NCI-H1694 (cell line): ENCODE measurements around the gene PDILT.

Experiments used
- DNase-seq: peaks from one replicate; lab custom pipeline; 2025; lab: John Stamatoyannopoulos, UW

PDILT gene

DNA sequence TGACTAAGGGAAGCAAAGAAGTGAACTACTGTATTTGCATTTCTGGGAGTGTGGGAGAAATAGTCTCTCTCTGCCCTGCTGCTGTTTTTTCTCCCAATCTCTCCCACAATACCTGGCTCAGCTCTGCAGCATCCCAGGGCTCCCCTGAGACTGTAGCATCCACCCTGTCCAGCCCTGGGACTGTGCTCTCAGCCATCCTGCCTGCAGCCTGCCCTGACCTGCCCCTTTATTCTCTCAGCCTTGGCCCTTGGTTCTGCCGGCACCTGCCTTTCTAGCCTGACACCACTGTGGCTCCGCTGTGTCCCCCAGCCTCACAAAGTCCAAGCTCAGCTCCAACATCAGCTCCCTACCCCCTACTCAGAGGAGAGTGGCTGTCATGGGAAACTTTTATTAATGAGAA, 1.9 kb downstream of the PDILT start:
- no peak for DNase-seq

DNA sequence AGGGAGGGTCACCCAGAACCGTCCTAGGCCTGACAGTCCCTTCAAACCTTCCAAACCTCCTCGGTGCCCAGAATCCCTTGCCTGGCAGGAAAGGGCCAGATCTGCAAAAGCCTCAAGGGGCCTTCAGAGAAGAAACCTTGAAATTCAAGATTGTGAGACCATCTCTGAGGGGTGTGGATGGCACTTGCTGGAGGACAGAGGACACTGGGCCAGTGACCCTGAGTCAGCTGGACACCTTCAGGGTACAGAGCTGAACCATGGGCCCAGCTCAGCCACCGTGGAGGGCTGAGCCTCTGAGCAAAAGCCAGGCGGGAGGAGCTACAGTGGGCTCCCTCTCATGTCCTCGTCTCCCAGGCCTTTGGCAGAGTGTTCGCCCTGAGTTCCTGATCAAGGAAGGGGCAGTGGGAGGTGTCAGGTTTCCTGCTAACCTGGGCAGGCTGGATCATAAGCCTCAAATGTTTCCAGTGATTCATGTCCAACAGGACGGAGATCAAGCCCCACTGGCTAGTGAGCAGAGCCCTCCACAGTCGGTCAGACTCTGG, 3.0 kb downstream of the PDILT start:
- no peak for DNase-seq

DNA sequence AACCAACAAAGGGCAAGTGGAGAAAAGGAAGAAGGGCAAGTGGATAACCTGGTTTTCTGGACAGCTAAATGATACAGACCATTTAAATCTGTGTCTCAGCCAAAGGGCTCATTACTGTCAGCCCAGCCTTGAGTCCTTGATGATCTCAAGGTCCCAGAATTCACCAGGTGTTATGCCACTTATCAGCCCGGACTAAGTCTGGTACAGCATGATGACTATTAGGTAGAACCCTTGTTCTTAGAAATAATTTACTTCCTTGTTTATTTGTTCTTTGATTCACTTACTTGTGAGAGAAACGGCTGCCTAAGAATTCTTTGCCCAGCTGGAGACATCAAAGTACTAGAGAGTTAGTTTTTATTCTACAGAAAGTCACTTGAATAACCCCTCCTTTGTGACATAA, 3.5 kb downstream of the PDILT start:
- DNase-seq, result no peak

DNA sequence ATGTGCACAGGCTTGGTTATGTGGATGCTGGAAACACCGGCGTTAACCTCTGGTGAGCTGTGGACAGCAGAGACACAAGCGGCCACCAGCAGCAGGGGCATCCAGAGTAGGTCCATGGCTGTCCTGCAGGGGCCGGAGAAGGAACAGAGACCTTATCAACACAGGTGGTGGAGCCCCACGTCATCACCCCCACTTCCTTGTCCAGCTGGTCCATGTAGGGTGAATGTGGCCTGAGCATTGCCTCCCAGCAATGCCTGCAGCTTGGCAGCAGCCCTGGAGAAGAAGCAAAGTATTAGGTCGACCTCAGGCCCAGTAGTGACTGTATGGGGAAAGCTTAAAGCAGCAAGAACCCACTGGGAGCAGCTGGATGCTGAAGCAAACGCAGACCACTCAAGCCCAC, 5.4 kb downstream of the PDILT start:
- no peak for DNase-seq

DNA sequence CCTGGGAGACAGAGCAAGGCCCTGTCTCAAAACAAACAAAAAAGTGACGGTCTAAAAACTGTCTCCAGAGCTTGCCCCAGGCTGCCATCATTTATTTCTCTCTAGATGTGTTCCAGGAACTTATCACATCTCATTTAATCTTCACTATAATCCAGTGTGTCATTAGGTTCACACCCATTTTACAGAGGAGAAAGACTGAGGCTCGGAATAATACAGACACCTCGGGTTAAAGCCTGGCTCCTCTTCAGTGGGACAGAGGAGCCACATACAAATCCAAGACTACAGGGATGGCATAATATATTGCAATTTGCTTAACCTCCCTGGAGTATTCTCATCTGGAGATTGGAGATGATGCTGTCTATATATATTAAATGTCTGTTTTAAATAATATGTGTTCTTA, 5.9 kb downstream of the PDILT start:
- no peak for DNase-seq

DNA sequence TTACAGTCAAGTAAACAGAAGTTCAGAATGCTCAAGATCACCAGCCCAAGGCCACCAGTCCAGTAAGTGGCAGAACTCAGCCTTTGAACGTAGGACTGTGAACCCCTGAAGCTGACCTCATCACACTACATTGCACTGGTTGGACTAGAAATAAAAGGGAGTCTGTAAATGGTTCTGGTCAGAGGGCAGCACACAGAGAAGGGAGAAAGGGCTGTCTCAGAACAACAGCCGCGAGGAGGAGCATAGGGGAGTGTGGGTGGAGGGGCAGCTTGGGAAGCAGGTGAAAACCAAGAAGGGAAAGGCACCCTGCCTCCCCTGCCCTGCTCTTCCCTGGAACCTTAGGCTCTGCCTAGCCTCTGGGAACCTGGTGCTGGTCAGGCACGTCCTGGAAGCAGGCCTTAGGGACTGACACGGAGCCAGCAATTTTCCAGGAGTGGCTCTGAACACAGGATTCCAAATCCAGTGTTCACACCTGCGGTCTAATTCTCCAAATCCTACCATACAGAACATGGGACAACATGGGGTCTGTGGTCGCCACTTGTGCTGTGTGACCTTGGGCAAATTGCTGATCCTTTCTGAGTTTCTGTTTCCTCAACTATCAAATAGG, 7.0 kb downstream of the PDILT start:
- no peak for DNase-seq

DNA sequence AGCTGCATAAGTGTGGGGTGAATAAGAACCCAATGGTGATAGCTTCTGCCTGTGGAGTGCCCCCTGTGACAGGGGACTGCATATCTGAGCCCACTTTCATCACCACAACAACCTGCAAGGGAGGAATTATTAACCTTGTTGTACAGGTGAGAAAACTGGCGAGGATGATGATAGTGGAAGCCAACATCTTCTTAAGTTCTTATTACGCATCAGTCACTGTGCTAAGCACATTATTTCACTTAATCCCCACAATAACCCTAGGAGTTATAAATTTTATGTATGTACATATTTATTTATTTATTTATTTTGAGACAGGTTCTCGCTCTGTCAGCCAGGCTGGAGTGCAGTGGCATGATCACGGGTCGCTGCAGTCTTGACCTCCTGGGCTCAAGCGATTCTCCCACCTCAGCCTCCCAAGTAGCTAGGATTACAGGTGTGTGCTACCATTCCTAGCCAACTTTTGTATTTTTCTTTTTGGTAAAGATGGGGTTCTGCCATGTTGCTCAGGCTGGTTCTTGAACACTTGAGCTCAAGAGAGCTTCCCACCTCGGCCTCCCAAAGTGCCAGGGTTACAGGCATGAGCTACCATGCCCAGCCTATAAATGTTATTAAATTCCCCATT, 7.6 kb downstream of the PDILT start:
- DNase-seq, result no peak

DNA sequence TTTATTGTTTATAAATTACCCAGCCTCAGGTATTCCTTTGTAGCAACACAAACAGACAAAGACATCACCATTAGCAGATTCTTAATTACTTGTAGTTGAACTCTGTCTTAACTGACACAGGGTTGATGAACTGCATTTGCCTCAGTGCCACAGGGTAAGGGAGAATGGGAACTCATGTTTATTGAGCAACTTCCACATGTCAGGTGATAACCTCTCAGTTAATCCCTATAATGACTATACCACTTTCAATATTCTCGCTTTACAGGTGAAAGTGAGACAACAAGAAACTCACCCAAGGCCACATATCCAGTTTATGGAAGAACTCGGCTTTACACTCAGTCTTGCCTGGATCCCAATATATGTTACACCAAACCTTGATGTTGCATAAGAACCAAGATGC, 8.6 kb downstream of the PDILT start:
- no peak for DNase-seq

DNA sequence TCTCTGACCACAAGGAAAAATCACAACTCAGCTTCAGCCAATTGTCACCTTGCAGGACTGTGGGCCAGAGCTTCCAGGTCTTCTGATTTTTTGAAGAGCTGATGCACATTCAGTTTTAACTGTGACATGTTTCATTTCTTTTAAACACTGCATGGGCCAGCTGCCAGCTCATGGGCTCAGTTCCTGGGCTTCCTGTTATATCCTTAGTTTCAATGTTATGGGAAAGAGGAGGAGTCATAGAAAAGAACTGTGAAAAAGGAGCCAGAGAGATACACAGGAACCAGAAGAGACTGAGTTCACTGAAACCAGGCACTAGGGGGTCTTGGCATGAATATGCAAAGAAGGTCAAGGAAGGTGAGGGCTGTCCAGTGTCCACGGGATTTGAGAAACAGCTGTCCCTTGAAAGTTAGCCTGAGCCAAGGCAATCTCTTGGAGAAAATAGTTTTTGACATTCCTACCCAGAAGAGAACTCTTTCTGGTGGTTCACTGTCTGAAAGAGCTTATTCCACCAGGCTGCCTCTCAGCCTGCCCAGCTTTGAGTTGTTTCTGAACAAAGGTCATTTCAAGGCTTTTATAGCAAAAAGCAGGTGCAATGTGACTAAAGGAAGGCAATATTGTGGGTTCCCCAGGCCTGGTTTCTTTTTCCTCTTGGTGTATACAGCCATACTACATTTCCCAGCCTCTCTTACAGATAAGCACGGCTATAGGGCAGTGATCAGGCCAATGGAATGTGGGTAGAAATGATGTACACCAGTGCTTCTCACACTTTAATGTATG, 10.5 kb downstream of the PDILT start:
- no peak for DNase-seq

DNA sequence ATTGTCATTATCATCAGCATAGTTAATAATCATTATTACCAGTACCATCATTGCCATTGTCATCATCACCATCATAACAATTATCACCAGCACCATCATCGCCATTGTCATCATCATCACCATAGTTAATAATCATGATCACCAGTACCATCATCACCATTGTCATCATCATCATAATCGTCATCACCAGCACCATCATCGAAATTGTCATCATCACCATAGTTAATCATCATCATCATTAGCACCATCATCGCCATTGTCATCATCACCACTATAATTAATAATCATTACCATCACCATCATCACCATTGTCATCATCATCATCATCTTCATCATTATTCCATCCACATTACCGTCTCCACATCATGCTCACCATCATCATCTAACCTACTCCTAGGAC, 13.5 kb downstream of the PDILT start:
- DNase-seq, result no peak

DNA sequence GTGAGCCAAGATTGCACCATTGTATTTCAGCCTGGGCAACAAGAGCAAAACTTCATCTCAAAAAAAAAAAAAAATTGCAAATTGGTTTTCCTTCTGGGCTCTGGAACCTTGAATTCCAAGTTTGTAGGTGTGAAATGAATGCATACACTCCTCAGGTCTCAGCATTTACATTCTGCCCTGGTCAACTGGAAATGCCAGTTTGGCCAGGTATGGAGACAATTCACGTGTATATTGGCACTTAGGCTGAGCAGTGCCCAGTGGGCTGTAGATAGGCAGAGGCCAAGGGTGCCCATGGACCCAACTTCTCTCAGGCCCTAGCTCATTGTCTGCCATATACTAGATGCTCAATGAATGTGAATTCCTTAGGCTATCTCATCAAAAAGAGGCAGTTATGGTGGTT, 15.7 kb downstream of the PDILT start:
- DNase-seq, result no peak

DNA sequence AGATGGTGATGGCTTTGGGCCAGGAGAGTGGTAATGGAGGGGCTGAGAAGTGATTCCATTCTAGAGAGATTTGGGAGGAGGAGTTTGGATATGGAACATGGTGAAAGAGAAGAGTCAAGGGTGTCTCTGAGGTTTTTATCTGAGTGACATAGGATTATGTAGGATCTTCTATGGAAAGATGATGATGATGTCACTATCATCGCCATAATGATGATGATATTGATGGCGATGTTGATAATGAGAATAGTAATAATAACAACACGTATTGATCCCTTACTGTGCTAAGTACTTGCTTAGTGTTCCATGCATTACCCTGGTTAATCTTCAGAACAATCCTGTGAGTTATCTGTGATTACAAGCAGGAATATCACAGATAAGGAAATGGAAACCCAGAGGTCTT, 16.6 kb downstream of the PDILT start:
- no peak for DNase-seq

DNA sequence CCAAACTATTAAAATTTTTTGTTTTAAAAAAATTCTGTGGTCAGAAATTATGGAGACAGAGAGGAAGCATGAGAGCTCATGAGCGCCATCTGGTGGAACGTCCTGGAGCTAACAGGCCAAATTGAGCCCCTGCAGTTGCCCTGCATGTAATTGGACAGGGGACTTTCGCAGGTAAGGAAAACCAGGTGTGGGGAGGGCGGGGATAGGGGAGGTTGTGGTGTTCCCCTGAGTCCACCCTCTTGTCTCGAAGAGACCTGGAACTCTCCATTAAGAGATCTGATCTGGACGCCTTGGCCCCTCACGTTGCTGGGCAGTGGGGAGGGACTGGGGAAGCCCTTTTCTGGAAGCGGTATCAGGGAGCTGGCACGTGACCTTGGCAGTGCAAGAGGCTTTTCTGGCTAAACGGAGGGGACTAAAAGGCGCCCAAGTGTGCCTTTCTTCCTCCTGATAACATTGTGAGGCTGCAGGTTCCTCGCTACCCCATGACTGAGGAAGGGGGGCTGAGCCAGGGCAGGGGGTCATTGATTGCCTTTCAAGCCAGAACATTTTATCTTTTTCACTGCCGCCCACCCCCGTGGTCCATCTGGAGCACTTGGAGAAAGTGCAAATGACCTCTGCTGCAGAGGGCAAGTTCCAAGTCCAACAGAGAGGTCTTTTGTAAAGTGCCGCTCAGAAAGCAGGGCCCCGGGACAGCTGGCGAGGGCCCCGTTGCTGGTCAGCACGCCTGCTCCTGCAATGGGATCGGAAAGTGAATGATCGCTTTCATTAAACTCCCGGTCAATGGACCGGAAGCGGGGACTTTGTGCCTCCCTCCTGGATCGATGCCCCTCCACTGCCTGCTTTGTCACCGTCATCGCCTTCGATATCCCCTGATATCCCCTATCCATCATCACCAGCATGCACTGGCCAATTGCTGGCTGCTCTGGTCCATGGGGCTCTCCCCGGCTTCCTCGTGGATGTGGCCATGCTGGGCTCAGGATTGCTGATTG, 18.4 kb downstream of the PDILT start:
- DNase-seq, result peak; percentile 27

DNA sequence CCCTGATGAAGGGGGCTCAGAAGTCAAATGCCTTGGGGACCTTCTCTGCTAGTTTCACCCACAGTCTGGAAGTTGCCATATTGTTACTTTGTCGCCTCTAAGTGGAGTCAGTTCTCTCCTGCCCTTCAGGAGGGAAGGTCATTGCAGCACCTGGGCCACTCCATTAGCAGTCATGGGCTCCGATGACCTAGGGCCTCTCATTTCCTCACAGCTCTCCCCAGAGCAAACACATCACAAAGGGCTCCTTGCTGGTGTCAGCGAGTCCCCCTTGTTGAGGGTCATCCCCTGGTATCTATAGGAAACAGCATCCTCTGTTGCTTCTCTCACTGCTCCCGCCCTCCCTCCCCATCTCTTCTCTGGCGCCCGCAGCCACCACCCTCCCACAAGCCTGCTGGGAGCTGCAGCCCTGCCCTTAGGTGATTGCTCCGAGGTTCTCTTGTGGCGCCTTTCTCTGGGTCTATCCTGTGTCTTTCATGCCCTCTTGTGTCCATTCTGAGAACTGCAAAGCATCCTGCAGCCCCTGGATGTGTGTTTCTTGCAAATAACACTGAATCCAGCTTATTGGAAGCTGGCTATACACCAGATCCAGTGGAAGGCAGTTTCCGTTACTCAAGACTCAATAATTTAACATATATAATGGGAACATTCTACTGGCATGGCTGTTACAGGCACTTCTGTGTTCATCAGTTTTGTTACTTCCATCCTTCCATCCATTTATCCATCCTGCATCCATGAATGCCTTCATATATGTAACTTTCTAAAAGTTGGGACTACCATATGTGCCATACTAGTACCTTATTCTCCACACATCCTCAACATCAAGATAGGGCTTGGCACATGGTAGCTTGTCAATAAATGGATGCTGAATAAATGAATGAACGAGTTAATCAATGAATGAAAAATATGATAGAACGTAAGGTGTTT, 21.2 kb downstream of the PDILT start:
- DNase-seq, result peak; percentile 40

DNA sequence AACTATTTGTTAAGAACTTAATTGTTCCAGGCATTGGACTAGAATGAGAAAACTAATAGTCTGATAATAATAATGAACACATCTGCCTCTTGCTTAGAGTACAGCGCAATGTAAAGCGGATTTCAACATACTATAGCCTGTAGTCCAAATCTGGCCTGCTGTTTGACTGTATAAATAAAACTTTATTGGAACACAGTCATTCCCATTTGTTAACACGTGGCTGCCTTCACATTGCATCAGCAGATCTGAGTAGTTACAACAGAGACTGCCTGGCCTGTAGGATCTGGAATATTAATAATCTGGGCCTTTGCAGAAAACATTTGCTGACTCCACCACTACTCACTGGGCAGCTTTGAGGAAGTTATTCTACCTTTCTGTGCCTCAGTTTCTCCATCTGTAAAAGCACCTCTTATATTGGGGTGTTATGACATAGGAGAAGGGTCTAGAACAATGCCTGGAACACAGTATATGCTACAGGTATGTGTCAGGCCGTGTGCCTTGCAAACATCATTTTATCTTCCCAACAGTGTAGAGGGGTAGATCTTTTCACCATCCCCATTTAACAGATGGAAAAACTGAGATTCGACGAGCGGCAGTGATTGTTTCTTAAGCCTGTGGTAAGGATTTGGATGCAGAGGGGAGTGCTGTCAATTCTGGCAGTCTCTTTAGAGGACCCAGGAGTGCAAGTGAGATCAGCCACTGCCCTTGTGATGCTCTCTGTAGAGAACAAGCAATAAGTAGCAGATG, 22.2 kb downstream of the PDILT start:
- no peak for DNase-seq

DNA sequence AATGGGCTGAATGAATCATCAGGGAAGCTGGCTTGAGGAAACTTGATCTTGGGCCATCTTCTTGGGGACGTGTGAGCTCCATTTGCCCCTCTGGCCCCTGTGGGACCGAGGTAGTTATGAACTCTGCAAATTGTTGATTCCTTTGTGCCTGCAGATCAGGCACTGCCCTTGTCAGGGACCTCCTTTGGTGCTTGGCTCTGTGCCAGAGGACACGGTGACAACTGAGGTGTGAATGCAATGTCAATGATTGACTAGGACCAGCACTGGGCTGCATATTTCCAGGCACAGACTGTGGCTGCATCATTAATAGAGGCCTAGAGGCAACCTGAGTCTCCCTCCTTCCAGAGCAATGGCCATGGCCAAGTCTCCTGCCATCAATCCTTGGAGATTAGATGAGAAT, 23.8 kb downstream of the PDILT start:
- DNase-seq, result no peak

DNA sequence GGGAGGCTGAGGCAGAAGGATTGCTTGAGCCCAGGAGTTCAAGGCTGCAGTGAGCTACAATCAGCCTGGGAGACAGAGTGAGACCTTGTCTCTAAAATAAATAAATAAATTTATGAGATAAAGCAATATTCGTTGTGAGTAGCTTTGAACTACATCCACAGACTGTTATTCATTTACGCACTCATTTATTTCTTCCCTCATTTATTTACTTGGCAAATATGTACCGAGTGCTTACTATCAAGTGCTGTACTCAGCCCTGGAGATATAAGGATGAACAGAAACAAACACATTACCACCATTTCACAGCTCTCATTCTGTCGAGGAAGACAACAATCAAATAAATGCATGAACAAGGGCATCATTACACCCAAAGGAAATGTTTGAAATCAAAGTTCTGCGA, 27.4 kb downstream of the PDILT start:
- DNase-seq, result no peak

DNA sequence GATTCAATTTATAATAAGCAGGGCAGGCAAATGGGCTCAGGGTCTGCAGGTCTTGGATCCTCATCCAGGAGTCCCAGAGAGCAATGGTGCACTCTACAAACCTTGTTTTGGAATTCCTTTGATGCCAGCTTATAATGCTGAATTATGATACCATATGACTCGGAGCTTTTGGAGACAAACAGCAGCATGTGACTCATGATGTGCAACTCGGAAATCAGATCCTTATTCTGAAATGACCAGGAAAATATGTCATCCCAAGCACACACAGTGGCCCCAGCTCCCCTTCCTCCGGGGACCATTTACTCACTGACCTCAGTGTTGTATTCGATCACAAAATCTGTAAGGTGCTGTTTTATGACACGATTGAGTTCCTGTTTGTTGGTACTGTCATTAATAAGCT, 31.8 kb downstream of the PDILT start:
- no peak for DNase-seq

DNA sequence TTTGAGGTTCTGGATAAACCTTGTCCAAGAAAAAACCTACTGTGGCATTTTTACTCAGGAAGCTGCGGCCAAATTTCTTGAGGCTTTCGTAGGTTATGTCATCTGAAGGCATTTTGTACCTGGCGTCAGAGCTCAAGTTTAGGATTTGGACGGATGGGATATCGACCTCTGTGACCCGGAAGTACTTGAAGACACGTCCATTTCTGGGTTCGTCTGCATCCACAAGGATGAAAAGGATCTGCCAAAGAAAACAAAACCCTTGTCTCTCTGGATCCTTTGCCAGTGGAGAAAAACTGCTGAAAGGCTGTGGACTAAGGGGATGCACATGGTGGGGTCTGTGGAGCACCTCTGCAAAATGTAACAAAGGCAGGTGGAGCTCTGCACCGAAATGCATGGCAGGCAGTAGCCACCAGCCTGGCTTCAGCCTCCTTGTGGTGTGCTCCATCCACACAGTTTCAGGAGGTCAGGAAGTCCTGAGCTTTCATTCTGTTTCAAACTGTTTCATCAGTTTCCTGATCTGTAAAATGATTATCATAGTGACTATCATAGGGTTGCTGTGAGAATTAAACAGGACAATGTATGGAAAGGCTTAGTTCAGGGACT, 35.0 kb downstream of the PDILT start:
- no peak for DNase-seq

DNA sequence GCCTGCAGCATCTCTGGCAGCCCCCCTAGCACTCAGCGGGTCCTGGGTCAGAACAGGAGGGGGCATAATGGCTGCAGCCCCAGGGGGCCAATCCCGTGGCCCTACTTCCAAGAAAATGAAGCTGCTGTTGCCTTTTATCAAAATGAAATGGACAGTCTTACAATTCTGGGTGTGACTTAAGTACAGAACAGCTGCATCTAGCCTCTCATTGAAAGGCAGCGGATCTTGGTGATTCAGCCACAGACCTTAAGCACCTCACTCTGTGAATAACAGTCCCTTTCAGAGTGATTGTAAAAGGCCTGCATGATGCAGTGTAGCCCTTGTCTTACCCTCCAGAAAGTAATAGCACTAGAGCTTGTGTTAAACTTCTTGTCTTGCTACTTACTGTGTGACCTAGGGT, 40.5 kb downstream of the PDILT start:
- no peak for DNase-seq
